Keratinocyte (primary cell): ENCODE results near the gene VIPR2. TPM values are rescaled to one million over a fixed set of nuclear protein-coding genes. Genes with fewer than 3 reads are reported as not detected.

Experiments
- DNase-seq: peaks from one replicate; pipeline ENCODE4 v3.0.0-alpha.2; 2011; ENCODE audit warnings: low read depth, missing footprints, low spot score
- FAIRE-seq: peaks from 2 replicates; lab custom pipeline; 2011; peaks lifted over from hg19 to GRCh38; lab: Jason Lieb, UNC
- H2AFZ ChIP-seq: 2 replicates; pipeline ENCODE4 v1.6.0; 2012; ENCODE audit warnings: low read length, control low read depth, inconsistent platforms; ENCODE audit not compliant: control insufficient read depth
- H3K27ac ChIP-seq: 2 replicates; pipeline ENCODE4 v1.5.1; 2011; ENCODE audit warnings: low read length; ENCODE audit not compliant: control insufficient read depth, insufficient read depth
- H3K27me3 ChIP-seq: 3 replicates; pipeline ENCODE4 v1.6.0; 2011; ENCODE audit warnings: low read length; ENCODE audit not compliant: control insufficient read depth, insufficient read depth; ENCODE audit errors: extremely low read depth
- H3K36me3 ChIP-seq, 2 experiments: 2 replicates in 1 of 2; 3 replicates in 1 of 2; pipeline ENCODE4 v1.5.1; 2011; ENCODE audit warnings: low read length in 2 of 2, mild to moderate bottlenecking in 1 of 2; ENCODE audit not compliant: control insufficient read depth in 2 of 2, insufficient read depth in 2 of 2; ENCODE audit errors: extremely low read depth in 1 of 2
- H3K4me1 ChIP-seq: 3 replicates; pipeline ENCODE4 v1.5.1; 2011; ENCODE audit warnings: low read length; ENCODE audit not compliant: control insufficient read depth, insufficient read depth; ENCODE audit errors: extremely low read depth
- H3K4me2 ChIP-seq: 3 replicates; pipeline ENCODE4 v1.6.0; 2011; ENCODE audit warnings: low read depth, low read length; ENCODE audit not compliant: control insufficient read depth, insufficient read depth; ENCODE audit errors: extremely low read depth
- H3K4me3 ChIP-seq, 3 experiments: fragments of 200-600 bp in 1 of 3; sonication (generic) in 1 of 3; 2 replicates in 2 of 3; 3 replicates in 1 of 3; pipeline ENCODE4 v1.5.1; 2011 to 2016; ENCODE audit warnings: low read length in 3 of 3, mild to moderate bottlenecking in 3 of 3, control low read depth in 2 of 3, inconsistent platforms in 1 of 3, low read depth in 1 of 3, mixed read lengths in 1 of 3, mixed run types in 1 of 3, moderate library complexity in 1 of 3; ENCODE audit not compliant: control insufficient read depth in 2 of 3, insufficient read depth in 2 of 3; ENCODE audit errors: extremely low read depth in 1 of 3
- H3K79me2 ChIP-seq: 2 replicates; pipeline ENCODE4 v1.6.0; 2012; ENCODE audit warnings: low read length; ENCODE audit not compliant: control insufficient read depth, insufficient read depth
- H3K9ac ChIP-seq: 3 replicates; pipeline ENCODE4 v1.6.0; 2011; ENCODE audit warnings: low read length; ENCODE audit not compliant: control insufficient read depth, insufficient read depth; ENCODE audit errors: extremely low read depth
- H3K9me1 ChIP-seq: 3 replicates; pipeline ENCODE4 v1.6.0; 2011; ENCODE audit warnings: low read length; ENCODE audit not compliant: control insufficient read depth, insufficient read depth; ENCODE audit errors: extremely low read depth
- H3K9me3 ChIP-seq: 2 replicates; pipeline ENCODE4 v1.5.1; 2012; ENCODE audit warnings: low read depth, low read length; ENCODE audit not compliant: control insufficient read depth
- H4K20me1 ChIP-seq: 3 replicates; pipeline ENCODE4 v1.6.0; 2011; ENCODE audit warnings: low read length; ENCODE audit not compliant: control insufficient read depth, insufficient read depth; ENCODE audit errors: extremely low read depth
- CTCF ChIP-seq, 3 experiments: IDR thresholded peaks in 1 of 3; conservative IDR thresholded peaks in 1 of 3; optimal IDR thresholded peaks in 1 of 3; 2 replicates in 2 of 3; 3 replicates in 1 of 3; pipeline versions ENCODE3 to v1.5.1; 2011; ENCODE audit warnings: low read length in 3 of 3, mild to moderate bottlenecking in 3 of 3, moderate library complexity in 2 of 3, control low read depth in 1 of 3, inconsistent platforms in 1 of 3; ENCODE audit not compliant: insufficient read depth in 2 of 3; ENCODE audit errors: extremely low read depth in 1 of 3
- EZH2 ChIP-seq: IDR thresholded peaks from one replicate; pipeline ENCODE4 v1.6.1; 2012; ENCODE audit warnings: inconsistent platforms, mild to moderate bottlenecking, low read length, moderate library complexity
- dilution Hi-C: fragments of 300-500 bp; cut with MboI; formaldehyde crosslinking; loops from one replicate; pipeline ENCODE4 v1.7.0; 2020; ENCODE audit warnings: low sequenced_read_pairs; ENCODE audit not compliant: extremely low pct_ligation_motif_present
- polyA plus RNA-seq, 5 experiments: library from polyadenylated mRNA; depleted of rRNA in 3 of 5; stranded (reverse) in 3 of 5; stranded (forward) in 1 of 5; unstranded in 1 of 5; fragments of >200 nt; gene quantifications; 1 replicate in 1 of 5; 2 replicates in 3 of 5; 3 replicates in 1 of 5; pipeline versions ENCODE4 v1.2.1 to v1.2.3, GENCODE V29; 2011 to 2012; ENCODE audit warnings: missing spikeins in 2 of 5, low read depth in 1 of 5, low replicate concordance in 1 of 5

VIPR2 gene
- polyA plus RNA-seq, 1 donor (not counting 4 experiments of a cell fraction or from before 2014, with no cell fraction given) = not detected

- Histone ChIP-seq H3K9ac (no peak overlapping the region), H3K9me1 (no peaks in the 10 kb centered on the region), H4K20me1 (no peaks in the 10 kb centered on the region), H2AFZ (no peak overlapping the region), H3K36me3 (no peaks in the 10 kb centered on the region), H3K27ac (no peak overlapping the region), H3K4me2 (no peak overlapping the region), H3K9me3 (no peaks in the 10 kb centered on the region), H3K4me1 (no peaks in the 10 kb centered on the region), H3K4me3 (no peak overlapping the region), H3K79me2 (no peaks in the 10 kb centered on the region), H3K27me3 (peaks cover 15% of the 10 kb centered on the region)
- dilution Hi-C loops = no loop called here
- FAIRE-seq (no peak), DNase-seq (no peak)
- TF ChIP-seq CTCF (optimal IDR thresholded peaks at IDR 0.05 in 1 of 3, IDR thresholded peaks at IDR 0.05 in 1 of 3, conservative IDR thresholded peaks at IDR 0.05 in 1 of 3; ENCODE audit: extremely low read depth in 1 of 3, insufficient read depth in 2 of 3, low read length in 3 of 3) = no peak
- no peak for TF ChIP-seq EZH2
Observed at GRCh38 chr7:158994687-158995086, 150.0 kb downstream of the VIPR2 start.

- Histone ChIP-seq H2AFZ (no peak overlapping the region), H3K27me3 (peaks cover 15% of the 10 kb centered on the region), H3K9me1 (no peaks in the 10 kb centered on the region), H3K27ac (no peak overlapping the region), H3K4me2 (no peak overlapping the region), H3K36me3 (no peaks in the 10 kb centered on the region), H3K4me1 (no peaks in the 10 kb centered on the region), H3K79me2 (no peaks in the 10 kb centered on the region), H3K4me3 (no peak overlapping the region), H3K9ac (no peak overlapping the region), H3K9me3 (no peaks in the 10 kb centered on the region), H4K20me1 (no peaks in the 10 kb centered on the region)
- FAIRE-seq (no peak), DNase-seq (no peak)
- dilution Hi-C loops = no loop called here
- TF ChIP-seq EZH2 = no peak
- no peak for TF ChIP-seq CTCF (optimal IDR thresholded peaks at IDR 0.05 in 1 of 3, IDR thresholded peaks at IDR 0.05 in 1 of 3, conservative IDR thresholded peaks at IDR 0.05 in 1 of 3; ENCODE audit: extremely low read depth in 1 of 3, insufficient read depth in 2 of 3, low read length in 3 of 3)
Observed at GRCh38 chr7:158993591-158993990, 151.1 kb downstream of the VIPR2 start.
